HG03139 (cell line): ENCODE results near the gene LRTM2.

ENCODE experiments used
- ATAC-seq: cut with Tn5 transposase; IDR thresholded peaks from one replicate; pipeline ENCODE4 v1.9.1; 2021; ENCODE audit not compliant: unreplicated experiment

Gene LRTM2

GRCh38 chr12:1797991-1798640, 22.2 kb upstream of the LRTM2 start:
- no peak for ATAC-seq

- ATAC-seq = no peak
These were observed 21.7 kb upstream of the LRTM2 start for GRCh38 chr12:1798641-1799020.

- no peak for ATAC-seq
These were observed 21.1 kb upstream of the LRTM2 start for GRCh38 chr12:1799051-1799881.

GRCh38 chr12:1799882-1800400, 20.4 kb upstream of the LRTM2 start:
- ATAC-seq = no peak

- no peak for ATAC-seq
These were observed 19.7 kb upstream of the LRTM2 start for GRCh38 chr12:1800401-1801302.

- no peak for ATAC-seq
These were observed 18.9 kb upstream of the LRTM2 start for GRCh38 chr12:1801303-1801975.

- ATAC-seq = no peak
These were observed 16.6 kb upstream of the LRTM2 start for GRCh38 chr12:1803736-1804135.

GRCh38 chr12:1804545-1805332, 15.6 kb upstream of the LRTM2 start:
- peak; percentile 69 for ATAC-seq

- ATAC-seq = no peak
These were observed 14.8 kb upstream of the LRTM2 start for GRCh38 chr12:1805441-1806081.

- no peak for ATAC-seq
These were observed 13.9 kb upstream of the LRTM2 start for GRCh38 chr12:1806301-1807086.

GRCh38 chr12:1807087-1807860, 13.1 kb upstream of the LRTM2 start:
- no peak for ATAC-seq

GRCh38 chr12:1808036-1808797, 12.1 kb upstream of the LRTM2 start:
- ATAC-seq = no peak

- no peak for ATAC-seq
These were observed 11.4 kb upstream of the LRTM2 start for GRCh38 chr12:1808798-1809480.

GRCh38 chr12:1809591-1810190, 10.7 kb upstream of the LRTM2 start:
- ATAC-seq = no peak

- no peak for ATAC-seq
These were observed 10.0 kb upstream of the LRTM2 start for GRCh38 chr12:1810201-1810930.

- ATAC-seq = no peak
These were observed 9.5 kb upstream of the LRTM2 start for GRCh38 chr12:1810931-1811280.
